ENCODE data around the gene SURF4.

SURF4 gene

GRCh38 chr9:133353548-133353947 lies 22.3 kb downstream of the SURF4 start:
- TF ChIP-seq SIN3A (IDR thresholded peaks at IDR 0.05; ENCODE audit: borderline replicate concordance, insufficient read depth, low read length) = no peak
- no peak for TF ChIP-seq REST (IDR thresholded peaks at IDR 0.05; ENCODE audit: insufficient read depth in 1 of 2, low read depth in 2 of 2, low read length in 2 of 2)
- TF ChIP-seq FOXP2 (optimal IDR thresholded peaks at IDR 0.05; ENCODE audit: borderline replicate concordance, extremely low read depth, extremely low read length, insufficient read depth) = no peak
- TF ChIP-seq POLR2AphosphoS5 (IDR thresholded peaks at IDR 0.05; ENCODE audit: low read depth, low read length) = no peak
- no peak for TF ChIP-seq TAF1 (IDR thresholded peaks at IDR 0.05; ENCODE audit: borderline replicate concordance, insufficient read depth, low read length)

GRCh38 chr9:133352635-133353340 lies 23.1 kb downstream of the SURF4 start:
- no peak for TF ChIP-seq TAF1 (IDR thresholded peaks at IDR 0.05; ENCODE audit: borderline replicate concordance, insufficient read depth, low read length)
- no peak for TF ChIP-seq REST (IDR thresholded peaks at IDR 0.05; ENCODE audit: insufficient read depth in 1 of 2, low read depth in 2 of 2, low read length in 2 of 2)
- TF ChIP-seq POLR2AphosphoS5 (IDR thresholded peaks at IDR 0.05; ENCODE audit: low read depth, low read length) = no peak
- no peak for TF ChIP-seq SIN3A (IDR thresholded peaks at IDR 0.05; ENCODE audit: borderline replicate concordance, insufficient read depth, low read length)
- no peak for TF ChIP-seq FOXP2 (optimal IDR thresholded peaks at IDR 0.05; ENCODE audit: borderline replicate concordance, extremely low read depth, extremely low read length, insufficient read depth)

GRCh38 chr9:133351908-133352634 lies 23.8 kb downstream of the SURF4 start:
- peak; percentile 55 for TF ChIP-seq POLR2AphosphoS5 (IDR thresholded peaks at IDR 0.05; ENCODE audit: low read depth, low read length)
- TF ChIP-seq TAF1 (IDR thresholded peaks at IDR 0.05; ENCODE audit: borderline replicate concordance, insufficient read depth, low read length) = no peak
- peak; percentile 10; the same call in 1 of the 2 replicates for TF ChIP-seq SIN3A (IDR thresholded peaks at IDR 0.05; ENCODE audit: borderline replicate concordance, insufficient read depth, low read length)

- no peak for TF ChIP-seq FOXP2 (optimal IDR thresholded peaks at IDR 0.05; ENCODE audit: borderline replicate concordance, extremely low read depth, extremely low read length, insufficient read depth)
- TF ChIP-seq TAF1 (IDR thresholded peaks at IDR 0.05; ENCODE audit: borderline replicate concordance, insufficient read depth, low read length) = no peak
- no peak for TF ChIP-seq REST (IDR thresholded peaks at IDR 0.05; ENCODE audit: insufficient read depth in 1 of 2, low read depth in 2 of 2, low read length in 2 of 2)
- TF ChIP-seq SIN3A (IDR thresholded peaks at IDR 0.05; ENCODE audit: borderline replicate concordance, insufficient read depth, low read length) = no peak
- TF ChIP-seq POLR2AphosphoS5 (IDR thresholded peaks at IDR 0.05; ENCODE audit: low read depth, low read length) = no peak
Observed at GRCh38 chr9:133351526-133351907, 24.3 kb downstream of the SURF4 start.

- TF ChIP-seq REST (IDR thresholded peaks at IDR 0.05; ENCODE audit: insufficient read depth in 1 of 2, low read depth in 2 of 2, low read length in 2 of 2) (no peak), SIN3A (IDR thresholded peaks at IDR 0.05; ENCODE audit: borderline replicate concordance, insufficient read depth, low read length) (no peak), POLR2AphosphoS5 (IDR thresholded peaks at IDR 0.05; ENCODE audit: low read depth, low read length) (no peak; the same call in 1 of the 2 replicates), TAF1 (IDR thresholded peaks at IDR 0.05; ENCODE audit: borderline replicate concordance, insufficient read depth, low read length) (no peak), FOXP2 (optimal IDR thresholded peaks at IDR 0.05; ENCODE audit: borderline replicate concordance, extremely low read depth, extremely low read length, insufficient read depth) (no peak)
Observed at GRCh38 chr9:133349965-133350616, 25.8 kb downstream of the SURF4 start.

Measured in PFSK-1 (cell line).